Right atrium auricular region (tissue), 2 donors: ENCODE data around the gene CATSPERE. TPM values are rescaled to one million over a fixed set of nuclear protein-coding genes. Genes with fewer than 3 reads are reported as not detected.
"Not testable (repeated sequence)": the region's sequence is repeated elsewhere in the genome, so short reads cannot be mapped to it uniquely, and the experiment has no call there.

ENCODE experiments used
- DNase-seq: peaks from one replicate; pipeline ENCODE4 v3.0.0-alpha.2; 2019; ENCODE audit warnings: low spot score
- H3K27ac ChIP-seq, 2 donors: fragments of 200-600 bp; sonication (generic); 1 replicate in 1 of 2; 2 replicates in 1 of 2; pipeline ENCODE4 v1.5.1; 2016 to 2019
- H3K27me3 ChIP-seq, 2 donors: fragments of 200-600 bp; sonication (generic); one replicate each; pipeline versions ENCODE4 v1.5.1 to v1.6.0; 2017 to 2019
- H3K36me3 ChIP-seq: fragments of 200-600 bp; sonication (generic); one replicate; pipeline ENCODE4 v1.5.1; 2016
- H3K4me1 ChIP-seq, 2 donors: fragments of 200-600 bp; sonication (generic); one replicate each; pipeline versions ENCODE4 v1.5.1 to v1.6.0; 2017 to 2019
- H3K4me3 ChIP-seq, 2 donors: fragments of 200-600 bp; sonication (generic); 1 replicate in 1 of 2; 2 replicates in 1 of 2; pipeline ENCODE4 v1.5.1; 2017 to 2019; ENCODE audit warnings: mild to moderate bottlenecking in 1 of 2, moderate library complexity in 1 of 2
- H3K9me3 ChIP-seq, 2 donors: fragments of 200-600 bp; sonication (generic); one replicate each; pipeline ENCODE4 v1.5.1; 2019
- CTCF ChIP-seq, 2 donors: fragments of 200-600 bp; sonication (generic); IDR thresholded peaks; one replicate each; pipeline ENCODE4 v1.5.1; 2019; ENCODE audit warnings: antibody characterized with exemption in 2 of 2
- total RNA-seq, 2 donors: library from RNA; depleted of rRNA; stranded (reverse); fragments of >200 nt; gene quantifications; one replicate each; pipeline ENCODE4 v1.1.0, GENCODE V29; 2016

CATSPERE gene
- total RNA-seq, 2 donors from 2014 or later, result 0.20 to 0.63 TPM

- no peak for TF ChIP-seq CTCF (IDR thresholded peaks at IDR 0.05)
- Histone ChIP-seq H3K9me3 (peaks cover 0 to 32% of the 10 kb centered on the region in 2 donors), H3K27ac (no peak overlapping the region), H3K27me3 (no peaks in the 10 kb centered on the region), H3K4me3 (no peak overlapping the region), H3K36me3 (no peaks in the 10 kb centered on the region), H3K4me1 (no peaks in the 10 kb centered on the region)
- no peak for DNase-seq
Measured at GRCh38 chr1:244557565-244557964, 96.5 kb downstream of the CATSPERE start.

GRCh38 chr1:244559561-244559960, 98.5 kb downstream of the CATSPERE start:
- Histone ChIP-seq H3K27me3 (no peaks in the 10 kb centered on the region), H3K27ac (no peak overlapping the region), H3K4me3 (no peak overlapping the region), H3K9me3 (peaks cover 0 to 26% of the 10 kb centered on the region in 2 donors), H3K36me3 (no peaks in the 10 kb centered on the region), H3K4me1 (no peaks in the 10 kb centered on the region)
- no peak for DNase-seq
- no peak for TF ChIP-seq CTCF (IDR thresholded peaks at IDR 0.05)

- not testable (repeated sequence) for H3K4me3 ChIP-seq, H3K9me3 ChIP-seq, H3K27ac ChIP-seq, DNase-seq, H3K27me3 ChIP-seq, H3K36me3 ChIP-seq, H3K4me1 ChIP-seq
Measured at GRCh38 chr1:244562877-244563276, 101.8 kb downstream of the CATSPERE start.

DNA sequence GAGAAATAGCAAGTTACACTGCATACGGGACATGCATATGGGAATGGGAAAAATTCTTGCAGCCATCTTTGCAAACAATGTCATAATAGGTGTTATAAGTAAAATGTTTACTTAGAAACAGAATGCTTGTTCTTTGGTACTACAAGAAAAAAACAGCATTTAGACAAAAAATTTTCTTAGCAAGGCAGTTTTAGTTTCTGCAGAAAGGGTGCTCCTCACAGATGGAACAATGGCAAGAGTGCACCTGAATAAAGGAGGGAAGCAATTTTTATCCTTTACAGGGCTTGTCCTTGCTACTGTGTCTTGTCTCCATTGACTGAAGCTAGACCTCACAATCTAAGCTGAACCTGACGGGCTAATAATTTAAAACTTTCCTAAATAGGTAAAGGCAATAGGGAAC, 112.7 kb downstream of the CATSPERE start:
- no peak overlapping the region for H3K4me3 ChIP-seq
- no peak for DNase-seq
- H3K27me3 ChIP-seq, result no peaks in the 10 kb centered on the region
- H3K4me1 ChIP-seq, result no peaks in the 10 kb centered on the region
- no peaks in the 10 kb centered on the region for H3K36me3 ChIP-seq
- TF ChIP-seq CTCF (IDR thresholded peaks at IDR 0.05), result no peak
- peaks cover 17 to 58% of the 10 kb centered on the region in 2 donors for H3K9me3 ChIP-seq
- H3K27ac ChIP-seq, result no peak overlapping the region

DNA sequence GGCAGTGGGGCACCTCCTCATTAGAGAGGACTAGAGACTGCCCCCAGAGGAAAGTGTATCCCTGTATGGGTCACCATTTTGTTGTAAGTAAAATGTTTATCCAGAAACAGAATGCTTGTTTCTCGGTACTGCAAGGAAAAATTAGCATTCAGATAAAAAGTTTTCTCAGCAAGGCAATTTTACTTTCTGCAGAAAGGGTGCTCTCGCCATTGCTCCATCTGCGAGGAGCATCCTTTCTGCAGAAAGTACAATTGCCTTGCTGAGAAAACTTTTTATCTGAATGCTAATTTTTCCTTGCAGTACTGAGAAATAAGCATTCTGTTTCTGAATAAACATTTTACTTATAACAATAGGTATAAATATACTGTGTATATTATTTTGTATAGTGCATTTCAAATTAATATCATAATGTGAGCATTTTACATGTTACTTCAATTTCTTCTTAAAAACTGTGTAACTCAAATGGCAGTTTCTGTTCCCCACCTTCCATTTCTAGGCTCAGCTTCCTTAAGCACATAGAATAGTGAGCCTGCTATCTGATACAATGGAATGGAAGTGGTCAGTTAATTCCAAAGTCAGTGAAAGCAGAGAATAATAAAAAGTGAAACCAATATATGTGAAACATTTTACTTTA, 115.3 kb downstream of the CATSPERE start:
- Histone ChIP-seq H3K27me3 (no peaks in the 10 kb centered on the region), H3K4me3 (no peak overlapping the region), H3K36me3 (no peaks in the 10 kb centered on the region), H3K4me1 (no peaks in the 10 kb centered on the region), H3K27ac (no peak overlapping the region), H3K9me3 (peaks cover 17 to 58% of the 10 kb centered on the region in 2 donors)
- DNase-seq, result no peak
- no peak for TF ChIP-seq CTCF (IDR thresholded peaks at IDR 0.05)

- not testable (repeated sequence) for H3K27ac ChIP-seq, H3K4me1 ChIP-seq, DNase-seq, H3K36me3 ChIP-seq, H3K4me3 ChIP-seq, H3K27me3 ChIP-seq
- peaks cover 17 to 51% of the 10 kb centered on the region in 2 donors for H3K9me3 ChIP-seq
Measured at GRCh38 chr1:244578205-244578604, 117.1 kb downstream of the CATSPERE start.

GRCh38 chr1:244583358-244583982, 122.4 kb downstream of the CATSPERE start:
- Histone ChIP-seq H3K4me1 (no peaks in the 10 kb centered on the region), H3K9me3 (no peaks in the 10 kb centered on the region), H3K27ac (no peak overlapping the region), H3K27me3 (no peaks in the 10 kb centered on the region), H3K36me3 (no peaks in the 10 kb centered on the region), H3K4me3 (no peak overlapping the region)
- no peak for TF ChIP-seq CTCF (IDR thresholded peaks at IDR 0.05)
- DNase-seq, result no peak
